Measurements from ENCODE around the gene CD300E. TPM values are rescaled to one million over a fixed set of nuclear protein-coding genes. Genes with fewer than 3 reads are reported as not detected.

Gene CD300E
- total RNA-seq, 1 experiment from 2014 or later = not detected

- CTCF ChIA-PET = no interaction called here
- no TSS peak for BruUV-seq (replicated peaks)
- Histone ChIP-seq H3F3A (ENCODE audit: low read length, unreplicated experiment) (no peaks in the 10 kb centered on the region), H3K9me2 (replicated peaks; ENCODE audit: low read length) (no peaks in the 10 kb centered on the region), H3K9ac (ENCODE audit: low read length) (no peak overlapping the region), H3K27me3 (ENCODE audit: low read length) (peaks cover 85% of the 10 kb centered on the region), H3K4me1 (ENCODE audit: insufficient read depth, low read length) (no peaks in the 10 kb centered on the region), H3K79me2 (ENCODE audit: low read length) (no peaks in the 10 kb centered on the region), H3K4me2 (ENCODE audit: low read length) (no peak overlapping the region), H3K4me3 (ENCODE audit: low read length) (no peak overlapping the region), H3K9me3 (ENCODE audit: low read length) (no peaks in the 10 kb centered on the region), H3K27ac (ENCODE audit: low read length) (no peak overlapping the region), H2AFZ (ENCODE audit: low read length) (no peak overlapping the region), H4K20me1 (ENCODE audit: low read length) (no peaks in the 10 kb centered on the region), H3K36me3 (ENCODE audit: low read depth, low read length) (no peaks in the 10 kb centered on the region)
- no peak for TF ChIP-seq CTCF (conservative IDR thresholded peaks at IDR 0.05; ENCODE audit: low read depth, low read length)
- TF ChIP-seq EZH2phosphoT487 (IDR thresholded peaks at IDR 0.05; ENCODE audit: borderline replicate concordance, low read length) = no peak
- no peak for TF ChIP-seq EZH2 (IDR thresholded peaks at IDR 0.05; ENCODE audit: low read length, unreplicated experiment)
- POLR2A ChIA-PET (ENCODE audit: unreplicated experiment) = no interaction called here
- ATAC-seq (no peak), DNase-seq (no peak)
- intact Hi-C loops (cut with micrococcal nuclease) = no loop called here
These were observed 20.9 kb upstream of the CD300E start for GRCh38 chr17:74644419-74644818.

- no peaks in the 10 kb centered on the region for H3F3A ChIP-seq (ENCODE audit: low read length, unreplicated experiment)
- H3K9ac ChIP-seq (ENCODE audit: low read length) = no peak overlapping the region
- H3K9me2 ChIP-seq (replicated peaks; ENCODE audit: low read length) = no peaks in the 10 kb centered on the region
- no peaks in the 10 kb centered on the region for H4K20me1 ChIP-seq (ENCODE audit: low read length)
- ChIA-PET CTCF (no interaction called here), POLR2A (ENCODE audit: unreplicated experiment) (no interaction called here)
- no peak for TF ChIP-seq EZH2 (IDR thresholded peaks at IDR 0.05; ENCODE audit: low read length, unreplicated experiment)
- no peak for TF ChIP-seq CTCF (conservative IDR thresholded peaks at IDR 0.05; ENCODE audit: low read depth, low read length)
- TF ChIP-seq EZH2phosphoT487 (IDR thresholded peaks at IDR 0.05; ENCODE audit: borderline replicate concordance, low read length) = no peak
- no peak for ATAC-seq
- no TSS peak for BruUV-seq (replicated peaks)
- no peak overlapping the region for H3K4me2 ChIP-seq (ENCODE audit: low read length)
- DNase-seq = no peak
- H3K27me3 ChIP-seq (ENCODE audit: low read length) = peaks cover 85% of the 10 kb centered on the region
- H3K27ac ChIP-seq (ENCODE audit: low read length) = no peak overlapping the region
- no peaks in the 10 kb centered on the region for H3K4me1 ChIP-seq (ENCODE audit: insufficient read depth, low read length)
- no peaks in the 10 kb centered on the region for H3K36me3 ChIP-seq (ENCODE audit: low read depth, low read length)
- H3K9me3 ChIP-seq (ENCODE audit: low read length) = no peaks in the 10 kb centered on the region
- H3K4me3 ChIP-seq (ENCODE audit: low read length) = no peak overlapping the region
- intact Hi-C loops (cut with micrococcal nuclease) = no loop called here
- no peak overlapping the region for H2AFZ ChIP-seq (ENCODE audit: low read length)
- H3K79me2 ChIP-seq (ENCODE audit: low read length) = no peaks in the 10 kb centered on the region
These were observed 20.3 kb upstream of the CD300E start for GRCh38 chr17:74643826-74644225.

GRCh38 chr17:74642995-74643394 is 19.5 kb upstream of the CD300E start:
- Histone ChIP-seq H3K9me3 (ENCODE audit: low read length) (no peaks in the 10 kb centered on the region), H3F3A (ENCODE audit: low read length, unreplicated experiment) (no peaks in the 10 kb centered on the region), H2AFZ (ENCODE audit: low read length) (no peak overlapping the region), H3K9ac (ENCODE audit: low read length) (no peak overlapping the region), H4K20me1 (ENCODE audit: low read length) (no peaks in the 10 kb centered on the region), H3K36me3 (ENCODE audit: low read depth, low read length) (no peaks in the 10 kb centered on the region), H3K79me2 (ENCODE audit: low read length) (no peaks in the 10 kb centered on the region), H3K4me3 (ENCODE audit: low read length) (no peak overlapping the region), H3K27me3 (ENCODE audit: low read length) (peaks cover 85% of the 10 kb centered on the region), H3K4me2 (ENCODE audit: low read length) (no peak overlapping the region), H3K4me1 (ENCODE audit: insufficient read depth, low read length) (no peaks in the 10 kb centered on the region), H3K27ac (ENCODE audit: low read length) (no peak overlapping the region), H3K9me2 (replicated peaks; ENCODE audit: low read length) (no peaks in the 10 kb centered on the region)
- ChIA-PET CTCF (no interaction called here), POLR2A (ENCODE audit: unreplicated experiment) (no interaction called here)
- BruUV-seq (replicated peaks) = no TSS peak
- intact Hi-C loops (cut with micrococcal nuclease) = no loop called here
- ATAC-seq (no peak), DNase-seq (no peak)
- TF ChIP-seq CTCF (conservative IDR thresholded peaks at IDR 0.05; ENCODE audit: low read depth, low read length) = no peak

Measured in PC-3 (cell line).